Mesothelial cell of epicardium (in vitro differentiated cells): ENCODE measurements around the gene GFRA1. TPM values are rescaled to one million over a fixed set of nuclear protein-coding genes. Genes with fewer than 3 reads are reported as not detected.

Source experiments
- DNase-seq, 2 experiments: peaks; one replicate each; pipeline ENCODE4 v3.0.0; 2021; ENCODE audit warnings: low spot score in 2 of 2; ENCODE audit not compliant: unreplicated experiment in 2 of 2
- H3K27ac Mint-ChIP-seq: 2 replicates; pipeline ENCODE4 v1.8.0; 2021; ENCODE audit warnings: mixed read lengths
- H3K27me3 Mint-ChIP-seq: 2 replicates; pipeline ENCODE4 v1.8.0; 2021; ENCODE audit warnings: low read depth, mixed read lengths
- H3K36me3 Mint-ChIP-seq: 2 replicates; pipeline ENCODE4 v1.8.0; 2021; ENCODE audit warnings: mixed read lengths
- H3K4me1 Mint-ChIP-seq: 2 replicates; pipeline ENCODE4 v1.8.0; 2021; ENCODE audit warnings: mixed read lengths
- H3K4me3 Mint-ChIP-seq: 2 replicates; pipeline ENCODE4 v1.8.0; 2021; ENCODE audit warnings: mild to moderate bottlenecking, moderate library complexity, mixed read lengths
- H3K9me3 Mint-ChIP-seq: 2 replicates; pipeline ENCODE4 v1.8.0; 2021; ENCODE audit warnings: mixed read lengths
- total RNA-seq: library from RNA; stranded (reverse); gene quantifications from 3 replicates; pipeline ENCODE4 v1.2.1, GENCODE V29; 2021
- TF ChIP-seq, protein P1 (sequence below): fragments of 200-600 bp; sonication (generic); IDR thresholded peaks from one replicate; pipeline ENCODE4 v1.5.0; 2021; ENCODE audit warnings: antibody characterized with exemption; ENCODE audit not compliant: unreplicated experiment

The GFRA1 gene
- total RNA-seq, 1 donor from 2014 or later = 40.8 TPM

DNA sequence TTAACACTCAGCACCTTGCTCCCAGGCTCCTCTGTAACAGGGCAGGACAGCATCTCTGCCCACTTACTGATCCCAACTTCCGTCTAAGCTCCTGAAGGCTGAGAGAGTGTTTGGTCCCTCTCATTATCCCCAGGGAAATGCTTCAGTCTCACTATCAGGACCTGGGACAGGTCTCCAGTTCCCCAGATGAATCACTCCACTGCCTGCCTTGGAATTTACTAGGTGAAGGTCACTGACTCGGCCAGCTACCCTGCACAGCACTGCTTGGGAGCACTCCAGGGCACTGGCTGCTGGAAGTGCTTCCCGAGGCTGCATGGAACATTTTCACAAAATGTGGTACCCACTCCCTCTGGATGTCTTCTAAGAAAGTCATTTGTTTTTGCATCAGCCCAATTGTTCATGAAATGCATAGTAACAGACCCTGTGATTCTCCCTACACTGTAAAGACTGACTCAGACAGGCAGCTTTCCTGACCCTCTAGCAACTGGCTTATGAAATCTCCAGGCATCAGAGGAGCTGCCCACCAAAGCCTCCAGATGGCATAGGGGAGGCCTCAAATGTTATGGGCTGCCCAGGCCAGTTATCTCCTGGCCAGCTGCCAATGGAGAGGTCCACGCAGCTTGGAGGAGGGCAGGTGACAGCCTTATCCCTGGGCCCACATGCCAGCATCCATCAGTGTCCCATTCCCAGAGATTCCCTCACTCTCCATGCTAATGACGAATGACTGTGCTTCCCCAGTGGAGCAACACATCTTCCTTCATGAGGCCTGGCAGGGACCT, 89.1 kb downstream of the GFRA1 start:
- H3K27ac Mint-ChIP-seq = no peak overlapping the region
- no peak for DNase-seq
- H3K36me3 Mint-ChIP-seq = no peaks in the 10 kb centered on the region
- no peak overlapping the region for H3K4me3 Mint-ChIP-seq
- peaks cover 3% of the 10 kb centered on the region for H3K4me1 Mint-ChIP-seq
- no peaks in the 10 kb centered on the region for H3K27me3 Mint-ChIP-seq
- TF ChIP-seq, protein P1, sequence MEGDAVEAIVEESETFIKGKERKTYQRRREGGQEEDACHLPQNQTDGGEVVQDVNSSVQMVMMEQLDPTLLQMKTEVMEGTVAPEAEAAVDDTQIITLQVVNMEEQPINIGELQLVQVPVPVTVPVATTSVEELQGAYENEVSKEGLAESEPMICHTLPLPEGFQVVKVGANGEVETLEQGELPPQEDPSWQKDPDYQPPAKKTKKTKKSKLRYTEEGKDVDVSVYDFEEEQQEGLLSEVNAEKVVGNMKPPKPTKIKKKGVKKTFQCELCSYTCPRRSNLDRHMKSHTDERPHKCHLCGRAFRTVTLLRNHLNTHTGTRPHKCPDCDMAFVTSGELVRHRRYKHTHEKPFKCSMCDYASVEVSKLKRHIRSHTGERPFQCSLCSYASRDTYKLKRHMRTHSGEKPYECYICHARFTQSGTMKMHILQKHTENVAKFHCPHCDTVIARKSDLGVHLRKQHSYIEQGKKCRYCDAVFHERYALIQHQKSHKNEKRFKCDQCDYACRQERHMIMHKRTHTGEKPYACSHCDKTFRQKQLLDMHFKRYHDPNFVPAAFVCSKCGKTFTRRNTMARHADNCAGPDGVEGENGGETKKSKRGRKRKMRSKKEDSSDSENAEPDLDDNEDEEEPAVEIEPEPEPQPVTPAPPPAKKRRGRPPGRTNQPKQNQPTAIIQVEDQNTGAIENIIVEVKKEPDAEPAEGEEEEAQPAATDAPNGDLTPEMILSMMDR = no peak
- no peaks in the 10 kb centered on the region for H3K9me3 Mint-ChIP-seq

DNA sequence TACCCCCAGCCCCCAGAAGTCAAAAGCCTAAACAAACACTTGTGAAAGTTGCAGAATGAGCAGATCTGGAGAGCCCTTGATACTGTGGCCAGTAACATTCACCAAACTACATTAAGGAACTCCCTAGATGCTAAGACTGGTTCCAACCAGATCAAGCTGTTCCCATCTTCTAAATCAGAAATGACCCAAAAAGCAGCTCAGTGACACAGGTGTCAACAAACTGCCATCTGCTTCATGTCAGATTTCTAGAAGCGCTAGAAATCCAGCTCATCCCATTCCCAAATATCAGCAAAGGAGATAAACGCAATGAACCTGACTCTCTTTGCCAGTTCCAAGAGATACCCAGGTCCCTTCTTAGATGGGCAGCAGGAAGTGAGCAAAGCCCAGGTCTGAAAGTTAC, 90.6 kb downstream of the GFRA1 start:
- Mint-ChIP-seq H3K27me3 (no peaks in the 10 kb centered on the region), H3K36me3 (no peaks in the 10 kb centered on the region), H3K27ac (no peak overlapping the region), H3K9me3 (no peaks in the 10 kb centered on the region), H3K4me3 (no peak overlapping the region), H3K4me1 (peaks cover 8% of the 10 kb centered on the region)
- no peak for DNase-seq
- TF ChIP-seq, protein P1 = no peak

DNA sequence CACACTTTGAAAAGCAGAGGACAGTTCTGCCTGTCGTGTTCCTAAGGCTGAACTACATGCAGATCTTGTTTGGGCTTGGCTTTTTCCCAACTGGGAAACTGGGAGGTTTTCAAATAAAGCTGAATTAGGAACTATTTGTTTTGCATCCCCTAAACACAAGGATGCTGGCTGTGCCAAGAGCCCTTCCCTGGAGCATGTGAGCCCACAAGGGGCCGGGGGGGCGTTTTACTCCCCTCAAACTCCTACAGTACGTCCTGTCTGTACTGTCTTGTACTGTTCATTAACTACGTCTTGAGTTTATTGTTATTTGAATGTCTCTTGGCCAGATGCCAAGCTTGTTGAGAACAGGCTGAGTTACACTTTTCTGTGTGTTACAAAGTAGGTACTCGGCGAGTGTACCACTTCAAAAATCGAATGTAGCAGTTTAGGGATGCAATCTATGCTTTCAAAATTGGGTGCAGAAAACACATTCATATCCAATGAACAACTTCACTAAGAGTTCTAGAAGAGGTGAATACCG, 94.9 kb downstream of the GFRA1 start:
- Mint-ChIP-seq H3K27ac (no peak overlapping the region), H3K27me3 (no peaks in the 10 kb centered on the region), H3K4me3 (no peak overlapping the region), H3K9me3 (no peaks in the 10 kb centered on the region), H3K4me1 (peaks cover 5% of the 10 kb centered on the region), H3K36me3 (no peaks in the 10 kb centered on the region)
- TF ChIP-seq, protein P1 = no peak
- no peak for DNase-seq

DNA sequence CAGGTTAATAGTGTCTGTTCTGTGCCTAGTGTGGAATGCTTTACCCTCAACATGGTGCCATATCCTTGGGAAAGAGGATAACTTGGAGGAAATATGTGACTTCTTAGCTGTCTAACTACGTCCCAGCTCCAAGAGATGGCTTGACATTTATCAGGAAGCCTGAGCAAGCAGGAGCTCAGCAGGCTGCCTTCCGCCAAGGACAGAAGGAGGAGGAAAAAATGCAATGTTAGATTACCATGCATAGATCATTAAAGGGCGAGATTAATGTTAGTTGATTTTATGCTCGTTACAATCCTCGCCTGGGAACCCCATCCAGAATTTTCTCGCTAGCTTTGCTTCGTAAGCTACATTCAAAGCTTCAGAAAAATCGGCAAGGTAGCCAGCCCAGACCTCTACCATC, 97.8 kb downstream of the GFRA1 start:
- no peaks in the 10 kb centered on the region for H3K36me3 Mint-ChIP-seq
- H3K27ac Mint-ChIP-seq = no peak overlapping the region
- no peak overlapping the region for H3K4me3 Mint-ChIP-seq
- peaks cover 15% of the 10 kb centered on the region for H3K4me1 Mint-ChIP-seq
- H3K9me3 Mint-ChIP-seq = no peaks in the 10 kb centered on the region
- TF ChIP-seq, protein P1 = no peak
- no peak for DNase-seq
- H3K27me3 Mint-ChIP-seq = no peaks in the 10 kb centered on the region

DNA sequence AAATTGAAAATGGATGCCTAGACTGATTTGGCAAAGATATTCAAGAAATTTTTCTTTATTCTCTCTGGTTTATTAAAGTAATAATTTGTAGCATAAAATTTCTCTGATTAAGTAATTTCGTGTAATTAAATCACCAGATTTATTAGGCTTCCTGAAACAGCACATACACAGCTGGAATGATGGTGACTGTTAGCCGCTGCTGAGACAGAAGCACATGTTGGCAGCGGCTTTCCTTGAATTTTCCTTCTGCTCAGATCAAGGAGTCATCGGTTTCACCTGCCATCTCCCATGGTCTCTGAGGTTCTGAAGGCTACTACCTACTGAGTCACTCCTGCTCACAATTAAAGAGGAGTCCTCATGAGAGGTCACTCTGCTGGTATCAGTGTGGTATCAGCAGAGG, 101.5 kb downstream of the GFRA1 start:
- DNase-seq = no peak
- peaks cover 14% of the 10 kb centered on the region for H3K9me3 Mint-ChIP-seq
- no peak overlapping the region for H3K4me3 Mint-ChIP-seq
- peaks cover under 1% of the 10 kb centered on the region for H3K36me3 Mint-ChIP-seq
- TF ChIP-seq, protein P1 = no peak
- peaks cover 17% of the 10 kb centered on the region for H3K4me1 Mint-ChIP-seq
- no peak overlapping the region for H3K27ac Mint-ChIP-seq
- H3K27me3 Mint-ChIP-seq = no peaks in the 10 kb centered on the region
